IMR-90 (cell line): ENCODE results near the gene TASP1. TPM values are rescaled to one million over a fixed set of nuclear protein-coding genes. Genes with fewer than 3 reads are reported as not detected.

ENCODE experiments used
- ATAC-seq: fragments of 200-7000 bp; cut with Tn5 transposase; 2 replicates; pipeline ENCODE4 v1.9.1; 2020; ENCODE audit warnings: low read depth, mild to moderate bottlenecking, moderate library complexity
- BruUV-seq: library from RNA; stranded (reverse); fragments of 400-500 nt; replicated peaks from 2 replicates; lab custom pipeline; 2021; lab: Mats Ljungman, UMichigan
- CTCF ChIA-PET: fragments of 300-600 bp; formaldehyde crosslinking; extraction: SDS; loops from one replicate; lab custom pipeline; 2021; ENCODE audit warnings: antibody characterized with exemption; lab: Yijun Ruan, JAX
- POLR2A ChIA-PET: fragments of 300-600 bp; sonication (Branson Sonifier 250); formaldehyde crosslinking; loops from one replicate; lab custom pipeline; 2022; ENCODE audit warnings: antibody characterized with exemption; ENCODE audit not compliant: unreplicated experiment; lab: Charles Lee
- DNase-seq: peaks from one replicate; pipeline ENCODE4 v3.0.0; 2013
- H2AFZ ChIP-seq: replicated peaks from 2 replicates; pipeline ENCODE3; 2013; ENCODE audit warnings: low read length, mild to moderate bottlenecking; ENCODE audit not compliant: poor library complexity
- H2AK5ac ChIP-seq: 2 replicates; pipeline ENCODE4 v1.6.1; 2013; ENCODE audit warnings: low read depth, low read length, inconsistent platforms
- H2AK9ac ChIP-seq: replicated peaks from 2 replicates; pipeline ENCODE3; 2013; ENCODE audit warnings: mild to moderate bottlenecking, low read depth, low read length, moderate library complexity; ENCODE audit not compliant: poor library complexity
- H2BK120ac ChIP-seq: 2 replicates; pipeline ENCODE4 v1.6.1; 2013; ENCODE audit warnings: low read depth, low read length, inconsistent platforms
- H2BK15ac ChIP-seq: 3 replicates; pipeline ENCODE4 v1.6.1; 2013; ENCODE audit warnings: low read depth, low read length, inconsistent platforms
- H2BK20ac ChIP-seq: 2 replicates; pipeline ENCODE4 v1.6.1; 2013; ENCODE audit warnings: low read depth, mild to moderate bottlenecking, inconsistent platforms, low read length, moderate library complexity
- H2BK5ac ChIP-seq: 2 replicates; pipeline ENCODE4 v1.6.1; 2013; ENCODE audit warnings: mild to moderate bottlenecking, low read depth, low read length, inconsistent platforms; ENCODE audit not compliant: poor library complexity, severe bottlenecking
- H3K14ac ChIP-seq: replicated peaks from 2 replicates; pipeline ENCODE4 v1.6.1; 2013; ENCODE audit warnings: low read depth, low read length, inconsistent platforms
- H3K18ac ChIP-seq: 2 replicates; pipeline ENCODE4 v1.6.1; 2013; ENCODE audit warnings: low read depth, low read length, control low read depth
- H3K23ac ChIP-seq: 2 replicates; pipeline ENCODE4 v1.6.1; 2013; ENCODE audit warnings: low read depth, low read length, inconsistent platforms
- H3K27ac ChIP-seq: 2 replicates; pipeline ENCODE4 v1.5.1; 2013; ENCODE audit warnings: mild to moderate bottlenecking, control low read depth, low read length; ENCODE audit not compliant: insufficient read depth
- H3K27me3 ChIP-seq: 2 replicates; pipeline ENCODE4 v1.6.1; 2013; ENCODE audit warnings: low read length; ENCODE audit not compliant: control insufficient read depth, insufficient read depth
- H3K36me3 ChIP-seq: 2 replicates; pipeline ENCODE4 v1.6.1; 2013; ENCODE audit warnings: low read length, mixed read lengths; ENCODE audit not compliant: control insufficient read depth, insufficient read depth
- H3K4ac ChIP-seq: 2 replicates; pipeline ENCODE4 v1.6.1; 2013; ENCODE audit warnings: low read depth, low read length, inconsistent platforms
- H3K4me1 ChIP-seq: 2 replicates; pipeline ENCODE4 v1.6.1; 2013; ENCODE audit warnings: low read length, mixed read lengths; ENCODE audit not compliant: control insufficient read depth, insufficient read depth
- H3K4me2 ChIP-seq: 2 replicates; pipeline ENCODE4 v1.6.1; 2013; ENCODE audit warnings: low read depth, mild to moderate bottlenecking, control low read depth, low read length, moderate library complexity
- H3K4me3 ChIP-seq: 2 replicates; pipeline ENCODE4 v1.5.1; 2013; ENCODE audit warnings: low read depth, mild to moderate bottlenecking, control low read depth, low read length, moderate library complexity; ENCODE audit not compliant: insufficient read depth
- H3K56ac ChIP-seq: 2 replicates; pipeline ENCODE4 v1.6.1; 2013; ENCODE audit warnings: low read length, inconsistent platforms; ENCODE audit not compliant: insufficient read depth; ENCODE audit errors: extremely low read depth
- H3K79me1 ChIP-seq, 2 experiments: 2 replicates each; pipeline ENCODE4 v1.6.1; 2013; ENCODE audit warnings: low read length in 2 of 2, inconsistent platforms in 1 of 2, low read depth in 1 of 2
- H3K9ac ChIP-seq: 2 replicates; pipeline ENCODE4 v1.6.1; 2013; ENCODE audit warnings: low read depth, low read length, control low read depth
- H3K9me1 ChIP-seq: 2 replicates; pipeline ENCODE4 v1.6.1; 2013; ENCODE audit warnings: low read length, inconsistent platforms; ENCODE audit not compliant: insufficient read depth
- H3K9me3 ChIP-seq: 2 replicates; pipeline ENCODE4 v1.6.1; 2013; ENCODE audit warnings: low read length; ENCODE audit not compliant: control insufficient read depth, insufficient read depth
- H4K20me1 ChIP-seq: 2 replicates; pipeline ENCODE4 v1.6.1; 2013; ENCODE audit warnings: low read length, inconsistent platforms; ENCODE audit not compliant: insufficient read depth
- H4K5ac ChIP-seq: 2 replicates; pipeline ENCODE4 v1.6.1; 2013; ENCODE audit warnings: mild to moderate bottlenecking, low read depth, low read length, control low read depth
- H4K8ac ChIP-seq, 2 experiments: 2 replicates each; pipeline ENCODE4 v1.6.1; 2013; ENCODE audit warnings: low read depth in 2 of 2, low read length in 2 of 2, control low read depth in 1 of 2, inconsistent platforms in 1 of 2
- H4K91ac ChIP-seq: 2 replicates; pipeline ENCODE4 v1.6.1; 2013; ENCODE audit warnings: low read depth, low read length, inconsistent platforms; ENCODE audit not compliant: insufficient read depth
- ELK1 ChIP-seq: fragments of 150-350 bp; IDR thresholded peaks from 2 replicates; pipeline ENCODE4 v1.6.1; 2016; ENCODE audit warnings: low read depth, mild to moderate bottlenecking, low read length, moderate library complexity, borderline replicate concordance
- MAFK ChIP-seq: IDR thresholded peaks from 2 replicates; pipeline ENCODE4 v1.6.1; 2012; ENCODE audit warnings: low read depth, low read length, improper control_type of control experiment
- RCOR1 ChIP-seq: IDR thresholded peaks from 2 replicates; pipeline ENCODE4 v1.6.1; 2012; ENCODE audit warnings: mild to moderate bottlenecking, low read length, improper control_type of control experiment; ENCODE audit not compliant: insufficient replicate concordance
- WGBS, 2 experiments: methylation state at CpG; one replicate each; pipeline versions ENCODE4 v1.1.5 to v1.1.7; 2013; ENCODE audit warnings: missing lambda C conversion rate in 2 of 2; ENCODE audit not compliant: insufficient read length in 1 of 2; ENCODE audit errors: extremely low coverage in 2 of 2; 5-methylcytosine and 5-hydroxymethylcytosine counted together
- dilution Hi-C: fragments of 300-500 bp; cut with HindIII; formaldehyde crosslinking; loops from one replicate; pipeline ENCODE4 v1.14.3; 2018; ENCODE audit warnings: low sequenced_read_pairs; ENCODE audit not compliant: unreplicated experiment
- in situ Hi-C: fragments of 300-500 bp; cut with MboI; formaldehyde crosslinking; loops from 3 replicates; pipeline ENCODE4 v1.14.3; 2019; ENCODE audit warnings: low sequenced_read_pairs, inconsistent platforms, mixed read lengths
- intact Hi-C: fragments of 100-400 bp; cut with micrococcal nuclease; formaldehyde crosslinking; loops from 2 replicates; pipeline ENCODE4 v1.10.0; 2022
- polyA plus RNA-seq, 3 experiments: library from polyadenylated mRNA; depleted of rRNA; stranded (reverse); fragments of >200 nt; gene quantifications; 2 replicates each; pipeline ENCODE4 v1.2.3, GENCODE V29; 2012; ENCODE audit warnings: low replicate concordance in 1 of 3
- total RNA-seq: library from RNA; depleted of rRNA; stranded (reverse); fragments of >200 nt; gene quantifications from 2 replicates; pipeline ENCODE4 v1.2.3, GENCODE V29; 2012; rRNA removed

TASP1 gene
- total and polyA plus RNA-seq, 2 of the 4 experiments (the other 2 are of a cell fraction): 3.9 to 7.9 TPM

GRCh38 chr20:13340088-13340487 is 298.6 kb downstream of the TASP1 start:
- in situ Hi-C loops: no loop called here
- H4K20me1 ChIP-seq: no peaks in the 10 kb centered on the region
- H3K4me3 ChIP-seq: no peak overlapping the region
- H3K9me3 ChIP-seq: no peaks in the 10 kb centered on the region
- intact Hi-C loops: no loop called here
- H3K23ac ChIP-seq: no peak overlapping the region
- no peak overlapping the region for H2BK15ac ChIP-seq
- no peak overlapping the region for H3K56ac ChIP-seq
- H2BK5ac ChIP-seq: no peak overlapping the region
- no peaks in the 10 kb centered on the region for H3K4me1 ChIP-seq
- H4K91ac ChIP-seq: no peak overlapping the region
- no peak overlapping the region for H3K4ac ChIP-seq
- dilution Hi-C loops: no loop called here
- ChIA-PET CTCF (interaction anchor here (0.8 kb wide), 1 partner anchor 8 kb away, joined by 3 read pairs; no protein-coding TSS in a partner anchor), POLR2A (no interaction called here)
- H3K4me2 ChIP-seq: no peak overlapping the region
- no peak overlapping the region for H2AFZ ChIP-seq
- H2BK120ac ChIP-seq: no peak overlapping the region
- ATAC-seq (no peak), DNase-seq (no peak)
- H3K18ac ChIP-seq: no peak overlapping the region
- no peaks in the 10 kb centered on the region for H3K79me1 ChIP-seq
- WGBS, 2 experiments: no CpG with 5 or more reads among the region's 2 CpGs
- no TSS peak for BruUV-seq
- no peak overlapping the region for H3K14ac ChIP-seq
- H2AK5ac ChIP-seq: no peak overlapping the region
- H3K9me1 ChIP-seq: no peaks in the 10 kb centered on the region; the same call in 1 of the 2 replicates
- no peak for TF ChIP-seq MAFK
- TF ChIP-seq ELK1: no peak
- TF ChIP-seq RCOR1: no peak
- peaks cover 6% of the 10 kb centered on the region for H3K27me3 ChIP-seq
- H4K8ac ChIP-seq: no peak overlapping the region
- no peaks in the 10 kb centered on the region for H3K36me3 ChIP-seq
- no peak overlapping the region for H3K9ac ChIP-seq
- no peak overlapping the region for H2BK20ac ChIP-seq
- no peak overlapping the region for H3K27ac ChIP-seq
- H2AK9ac ChIP-seq: no peak overlapping the region
- H4K5ac ChIP-seq: no peak overlapping the region

Other genes with a start within 250 kb of the TASP1 start
- gene ESF1, start 146.0 kb upstream of the TASP1 start, total RNA-seq: 2.7 and 5.3 TPM in 2 replicates
- gene ESF1, start 146.0 kb upstream of the TASP1 start, polyA plus RNA-seq (2012; rRNA removed): 2.1 and 2.6 TPM in 2 replicates
- 6.8 and 22.8 TPM in 2 replicates for gene NDUFAF5, start 146.1 kb upstream of the TASP1 start, total RNA-seq
- gene NDUFAF5, start 146.1 kb upstream of the TASP1 start, polyA plus RNA-seq (2012; rRNA removed): 11.9 and 12.3 TPM in 2 replicates